IMR-90 (cell line): ENCODE measurements around the gene SECTM1. TPM values are rescaled to one million over a fixed set of nuclear protein-coding genes. Genes with fewer than 3 reads are reported as not detected.

ENCODE experiments used
- ATAC-seq: fragments of 200-7000 bp; cut with Tn5 transposase; 2 replicates; pipeline ENCODE4 v1.9.1; 2020; ENCODE audit warnings: low read depth, mild to moderate bottlenecking, moderate library complexity
- BruUV-seq: library from RNA; stranded (reverse); fragments of 400-500 nt; replicated peaks from 2 replicates; lab custom pipeline; 2021; lab: Mats Ljungman, UMichigan
- CTCF ChIA-PET: fragments of 300-600 bp; formaldehyde crosslinking; extraction: SDS; loops from one replicate; lab custom pipeline; 2021; ENCODE audit warnings: antibody characterized with exemption; lab: Yijun Ruan, JAX
- POLR2A ChIA-PET: fragments of 300-600 bp; sonication (Branson Sonifier 250); formaldehyde crosslinking; loops from one replicate; lab custom pipeline; 2022; ENCODE audit warnings: antibody characterized with exemption; ENCODE audit not compliant: unreplicated experiment; lab: Charles Lee
- DNase-seq: peaks from one replicate; pipeline ENCODE4 v3.0.0; 2013
- H2AFZ ChIP-seq: replicated peaks from 2 replicates; pipeline ENCODE3; 2013; ENCODE audit warnings: low read length, mild to moderate bottlenecking; ENCODE audit not compliant: poor library complexity
- H2AK5ac ChIP-seq: 2 replicates; pipeline ENCODE4 v1.6.1; 2013; ENCODE audit warnings: low read depth, low read length, inconsistent platforms
- H2AK9ac ChIP-seq: replicated peaks from 2 replicates; pipeline ENCODE3; 2013; ENCODE audit warnings: mild to moderate bottlenecking, low read depth, low read length, moderate library complexity; ENCODE audit not compliant: poor library complexity
- H2BK120ac ChIP-seq: 2 replicates; pipeline ENCODE4 v1.6.1; 2013; ENCODE audit warnings: low read depth, low read length, inconsistent platforms
- H2BK15ac ChIP-seq: 3 replicates; pipeline ENCODE4 v1.6.1; 2013; ENCODE audit warnings: low read depth, low read length, inconsistent platforms
- H2BK20ac ChIP-seq: 2 replicates; pipeline ENCODE4 v1.6.1; 2013; ENCODE audit warnings: low read depth, mild to moderate bottlenecking, inconsistent platforms, low read length, moderate library complexity
- H2BK5ac ChIP-seq: 2 replicates; pipeline ENCODE4 v1.6.1; 2013; ENCODE audit warnings: mild to moderate bottlenecking, low read depth, low read length, inconsistent platforms; ENCODE audit not compliant: poor library complexity, severe bottlenecking
- H3K14ac ChIP-seq: replicated peaks from 2 replicates; pipeline ENCODE4 v1.6.1; 2013; ENCODE audit warnings: low read depth, low read length, inconsistent platforms
- H3K18ac ChIP-seq: 2 replicates; pipeline ENCODE4 v1.6.1; 2013; ENCODE audit warnings: low read depth, low read length, control low read depth
- H3K23ac ChIP-seq: 2 replicates; pipeline ENCODE4 v1.6.1; 2013; ENCODE audit warnings: low read depth, low read length, inconsistent platforms
- H3K27ac ChIP-seq: 2 replicates; pipeline ENCODE4 v1.5.1; 2013; ENCODE audit warnings: mild to moderate bottlenecking, control low read depth, low read length; ENCODE audit not compliant: insufficient read depth
- H3K27me3 ChIP-seq: 2 replicates; pipeline ENCODE4 v1.6.1; 2013; ENCODE audit warnings: low read length; ENCODE audit not compliant: control insufficient read depth, insufficient read depth
- H3K36me3 ChIP-seq: 2 replicates; pipeline ENCODE4 v1.6.1; 2013; ENCODE audit warnings: low read length, mixed read lengths; ENCODE audit not compliant: control insufficient read depth, insufficient read depth
- H3K4ac ChIP-seq: 2 replicates; pipeline ENCODE4 v1.6.1; 2013; ENCODE audit warnings: low read depth, low read length, inconsistent platforms
- H3K4me1 ChIP-seq: 2 replicates; pipeline ENCODE4 v1.6.1; 2013; ENCODE audit warnings: low read length, mixed read lengths; ENCODE audit not compliant: control insufficient read depth, insufficient read depth
- H3K4me2 ChIP-seq: 2 replicates; pipeline ENCODE4 v1.6.1; 2013; ENCODE audit warnings: low read depth, mild to moderate bottlenecking, control low read depth, low read length, moderate library complexity
- H3K4me3 ChIP-seq: 2 replicates; pipeline ENCODE4 v1.5.1; 2013; ENCODE audit warnings: low read depth, mild to moderate bottlenecking, control low read depth, low read length, moderate library complexity; ENCODE audit not compliant: insufficient read depth
- H3K56ac ChIP-seq: 2 replicates; pipeline ENCODE4 v1.6.1; 2013; ENCODE audit warnings: low read length, inconsistent platforms; ENCODE audit not compliant: insufficient read depth; ENCODE audit errors: extremely low read depth
- H3K79me1 ChIP-seq, 2 experiments: 2 replicates each; pipeline ENCODE4 v1.6.1; 2013; ENCODE audit warnings: low read length in 2 of 2, inconsistent platforms in 1 of 2, low read depth in 1 of 2
- H3K9ac ChIP-seq: 2 replicates; pipeline ENCODE4 v1.6.1; 2013; ENCODE audit warnings: low read depth, low read length, control low read depth
- H3K9me1 ChIP-seq: 2 replicates; pipeline ENCODE4 v1.6.1; 2013; ENCODE audit warnings: low read length, inconsistent platforms; ENCODE audit not compliant: insufficient read depth
- H3K9me3 ChIP-seq: 2 replicates; pipeline ENCODE4 v1.6.1; 2013; ENCODE audit warnings: low read length; ENCODE audit not compliant: control insufficient read depth, insufficient read depth
- H4K20me1 ChIP-seq: 2 replicates; pipeline ENCODE4 v1.6.1; 2013; ENCODE audit warnings: low read length, inconsistent platforms; ENCODE audit not compliant: insufficient read depth
- H4K5ac ChIP-seq: 2 replicates; pipeline ENCODE4 v1.6.1; 2013; ENCODE audit warnings: mild to moderate bottlenecking, low read depth, low read length, control low read depth
- H4K8ac ChIP-seq, 2 experiments: 2 replicates each; pipeline ENCODE4 v1.6.1; 2013; ENCODE audit warnings: low read depth in 2 of 2, low read length in 2 of 2, control low read depth in 1 of 2, inconsistent platforms in 1 of 2
- H4K91ac ChIP-seq: 2 replicates; pipeline ENCODE4 v1.6.1; 2013; ENCODE audit warnings: low read depth, low read length, inconsistent platforms; ENCODE audit not compliant: insufficient read depth
- BHLHE40 ChIP-seq: fragments of 150-350 bp; IDR thresholded peaks from 2 replicates; pipeline ENCODE4 v1.6.1; 2016; ENCODE audit warnings: mild to moderate bottlenecking, low read depth, low read length
- CEBPB ChIP-seq: IDR thresholded peaks from 2 replicates; pipeline ENCODE4 v1.6.1; 2012; ENCODE audit warnings: low read depth, low read length, improper control_type of control experiment
- CHD1 ChIP-seq: IDR thresholded peaks from 2 replicates; pipeline ENCODE4 v1.6.1; 2012; ENCODE audit warnings: low read depth, low read length, improper control_type of control experiment
- FOS ChIP-seq: fragments of 150-350 bp; IDR thresholded peaks from 2 replicates; pipeline ENCODE4 v1.6.1; 2016; ENCODE audit warnings: low read depth, low read length
- MAFK ChIP-seq: IDR thresholded peaks from 2 replicates; pipeline ENCODE4 v1.6.1; 2012; ENCODE audit warnings: low read depth, low read length, improper control_type of control experiment
- MAZ ChIP-seq: IDR thresholded peaks from 2 replicates; pipeline ENCODE4 v1.6.1; 2012; ENCODE audit warnings: low read depth, mild to moderate bottlenecking, low read length, improper control_type of control experiment, moderate library complexity, borderline replicate concordance
- MXI1 ChIP-seq: IDR thresholded peaks from 2 replicates; pipeline ENCODE4 v1.6.1; 2012; ENCODE audit warnings: low read depth, mild to moderate bottlenecking, low read length, moderate library complexity, borderline replicate concordance
- NFE2L2 ChIP-seq: fragments of 150-350 bp; IDR thresholded peaks from 2 replicates; pipeline ENCODE4 v1.6.1; 2016; ENCODE audit warnings: low read depth, mild to moderate bottlenecking, low read length
- POLR2A ChIP-seq: IDR thresholded peaks from 2 replicates; pipeline ENCODE4 v1.6.1; 2012; ENCODE audit warnings: mild to moderate bottlenecking, low read depth, low read length
- RAD21 ChIP-seq: IDR thresholded peaks from 2 replicates; pipeline ENCODE4 v1.6.1; 2012; ENCODE audit warnings: low read length, improper control_type of control experiment
- RCOR1 ChIP-seq: IDR thresholded peaks from 2 replicates; pipeline ENCODE4 v1.6.1; 2012; ENCODE audit warnings: mild to moderate bottlenecking, low read length, improper control_type of control experiment; ENCODE audit not compliant: insufficient replicate concordance
- RFX5 ChIP-seq: IDR thresholded peaks from 2 replicates; pipeline ENCODE4 v1.8.0; 2012; ENCODE audit warnings: low read depth, mild to moderate bottlenecking, low read length, moderate library complexity
- SMC3 ChIP-seq: fragments of 150-350 bp; IDR thresholded peaks from 2 replicates; pipeline ENCODE4 v1.6.1; 2016; ENCODE audit warnings: low read depth, mild to moderate bottlenecking, antibody characterized with exemption, low read length, moderate library complexity
- WGBS, 2 experiments: methylation state at CpG; one replicate each; pipeline versions ENCODE4 v1.1.5 to v1.1.7; 2013; ENCODE audit warnings: missing lambda C conversion rate in 2 of 2; ENCODE audit not compliant: insufficient read length in 1 of 2; ENCODE audit errors: extremely low coverage in 2 of 2; 5-methylcytosine and 5-hydroxymethylcytosine counted together
- dilution Hi-C: fragments of 300-500 bp; cut with HindIII; formaldehyde crosslinking; loops from one replicate; pipeline ENCODE4 v1.14.3; 2018; ENCODE audit warnings: low sequenced_read_pairs; ENCODE audit not compliant: unreplicated experiment
- in situ Hi-C: fragments of 300-500 bp; cut with MboI; formaldehyde crosslinking; loops from 3 replicates; pipeline ENCODE4 v1.14.3; 2019; ENCODE audit warnings: low sequenced_read_pairs, inconsistent platforms, mixed read lengths
- intact Hi-C: fragments of 100-400 bp; cut with micrococcal nuclease; formaldehyde crosslinking; loops from 2 replicates; pipeline ENCODE4 v1.10.0; 2022
- polyA plus RNA-seq, 3 experiments: library from polyadenylated mRNA; depleted of rRNA; stranded (reverse); fragments of >200 nt; gene quantifications; 2 replicates each; pipeline ENCODE4 v1.2.3, GENCODE V29; 2012; ENCODE audit warnings: low replicate concordance in 1 of 3
- total RNA-seq: library from RNA; depleted of rRNA; stranded (reverse); fragments of >200 nt; gene quantifications from 2 replicates; pipeline ENCODE4 v1.2.3, GENCODE V29; 2012
- TF ChIP-seq, protein P1 (sequence below): fragments of 150-350 bp; IDR thresholded peaks from 2 replicates; pipeline ENCODE4 v1.6.1; 2016; ENCODE audit warnings: low read depth, mild to moderate bottlenecking, low read length, moderate library complexity, borderline replicate concordance
- TF ChIP-seq, protein P2 (sequence below): fragments of 150-350 bp; IDR thresholded peaks from 2 replicates; pipeline ENCODE4 v1.6.1; 2017; ENCODE audit warnings: mild to moderate bottlenecking, antibody characterized with exemption, low read length, low read depth
- TF ChIP-seq, protein P3 (sequence below): conservative IDR thresholded peaks from 2 replicates; pipeline ENCODE4 v1.5.1; 2012; ENCODE audit warnings: mild to moderate bottlenecking, low read depth, low read length, improper control_type of control experiment

Gene SECTM1
- total and polyA plus RNA-seq, 2 of the 4 experiments (the other 2 are of a cell fraction): 2.3 to 4.4 TPM

DNA sequence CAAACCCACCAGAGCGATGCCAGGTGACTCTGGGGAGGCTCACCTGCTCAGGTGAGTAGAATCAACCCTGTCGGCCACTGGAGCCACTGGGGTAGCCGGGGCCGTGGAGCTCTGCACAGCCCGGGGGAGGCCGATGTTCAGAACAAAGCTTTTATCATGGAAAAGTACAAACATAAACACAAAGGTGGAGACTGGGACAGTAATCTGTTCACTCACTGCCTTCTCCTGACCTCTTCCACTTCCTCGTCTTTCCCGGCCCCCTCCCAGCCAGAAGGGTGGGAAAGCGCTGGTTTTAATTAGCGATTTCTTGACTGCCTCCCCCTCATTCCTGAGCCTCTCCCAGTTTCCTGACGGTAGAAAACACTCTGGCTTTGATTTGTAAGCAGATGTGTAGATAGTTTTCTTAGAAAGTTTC is 15.7 kb upstream of the SECTM1 start:
- no peak overlapping the region for H2AFZ ChIP-seq
- POLR2A ChIA-PET: no interaction called here
- H4K5ac ChIP-seq: no peak overlapping the region
- H3K9ac ChIP-seq: no peak overlapping the region
- H3K79me1 ChIP-seq: no peaks in the 10 kb centered on the region
- H3K27me3 ChIP-seq: peaks cover 19% of the 10 kb centered on the region
- H4K8ac ChIP-seq: no peak overlapping the region
- BruUV-seq: no TSS peak
- DNase-seq: no peak
- no peak overlapping the region for H3K14ac ChIP-seq
- H4K20me1 ChIP-seq: peaks cover 7% of the 10 kb centered on the region; the same call in 1 of the 2 replicates
- H3K4me1 ChIP-seq: no peaks in the 10 kb centered on the region; the same call in 1 of the 2 replicates
- in situ Hi-C loops (no loop called here), intact Hi-C loops (no loop called here), dilution Hi-C loops (no loop called here)
- no peaks in the 10 kb centered on the region for H3K36me3 ChIP-seq
- no peak overlapping the region for H2AK9ac ChIP-seq
- no peak overlapping the region for H2BK120ac ChIP-seq
- ATAC-seq: no peak
- no peak overlapping the region; the same call in 1 of the 2 replicates for H3K4me2 ChIP-seq
- no peak overlapping the region for H3K18ac ChIP-seq
- no peak overlapping the region for H3K23ac ChIP-seq
- no peak for TF ChIP-seq CHD1
- TF ChIP-seq MAFK: no peak
- no peak for TF ChIP-seq MXI1
- no peak for TF ChIP-seq CEBPB
- TF ChIP-seq BHLHE40: no peak
- TF ChIP-seq POLR2A: no peak
- TF ChIP-seq, protein P1, sequence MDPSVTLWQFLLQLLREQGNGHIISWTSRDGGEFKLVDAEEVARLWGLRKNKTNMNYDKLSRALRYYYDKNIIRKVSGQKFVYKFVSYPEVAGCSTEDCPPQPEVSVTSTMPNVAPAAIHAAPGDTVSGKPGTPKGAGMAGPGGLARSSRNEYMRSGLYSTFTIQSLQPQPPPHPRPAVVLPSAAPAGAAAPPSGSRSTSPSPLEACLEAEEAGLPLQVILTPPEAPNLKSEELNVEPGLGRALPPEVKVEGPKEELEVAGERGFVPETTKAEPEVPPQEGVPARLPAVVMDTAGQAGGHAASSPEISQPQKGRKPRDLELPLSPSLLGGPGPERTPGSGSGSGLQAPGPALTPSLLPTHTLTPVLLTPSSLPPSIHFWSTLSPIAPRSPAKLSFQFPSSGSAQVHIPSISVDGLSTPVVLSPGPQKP: no peak
- TF ChIP-seq RFX5: no peak
- TF ChIP-seq, protein P2, sequence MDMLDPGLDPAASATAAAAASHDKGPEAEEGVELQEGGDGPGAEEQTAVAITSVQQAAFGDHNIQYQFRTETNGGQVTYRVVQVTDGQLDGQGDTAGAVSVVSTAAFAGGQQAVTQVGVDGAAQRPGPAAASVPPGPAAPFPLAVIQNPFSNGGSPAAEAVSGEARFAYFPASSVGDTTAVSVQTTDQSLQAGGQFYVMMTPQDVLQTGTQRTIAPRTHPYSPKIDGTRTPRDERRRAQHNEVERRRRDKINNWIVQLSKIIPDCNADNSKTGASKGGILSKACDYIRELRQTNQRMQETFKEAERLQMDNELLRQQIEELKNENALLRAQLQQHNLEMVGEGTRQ: no peak
- TF ChIP-seq, protein P3, sequence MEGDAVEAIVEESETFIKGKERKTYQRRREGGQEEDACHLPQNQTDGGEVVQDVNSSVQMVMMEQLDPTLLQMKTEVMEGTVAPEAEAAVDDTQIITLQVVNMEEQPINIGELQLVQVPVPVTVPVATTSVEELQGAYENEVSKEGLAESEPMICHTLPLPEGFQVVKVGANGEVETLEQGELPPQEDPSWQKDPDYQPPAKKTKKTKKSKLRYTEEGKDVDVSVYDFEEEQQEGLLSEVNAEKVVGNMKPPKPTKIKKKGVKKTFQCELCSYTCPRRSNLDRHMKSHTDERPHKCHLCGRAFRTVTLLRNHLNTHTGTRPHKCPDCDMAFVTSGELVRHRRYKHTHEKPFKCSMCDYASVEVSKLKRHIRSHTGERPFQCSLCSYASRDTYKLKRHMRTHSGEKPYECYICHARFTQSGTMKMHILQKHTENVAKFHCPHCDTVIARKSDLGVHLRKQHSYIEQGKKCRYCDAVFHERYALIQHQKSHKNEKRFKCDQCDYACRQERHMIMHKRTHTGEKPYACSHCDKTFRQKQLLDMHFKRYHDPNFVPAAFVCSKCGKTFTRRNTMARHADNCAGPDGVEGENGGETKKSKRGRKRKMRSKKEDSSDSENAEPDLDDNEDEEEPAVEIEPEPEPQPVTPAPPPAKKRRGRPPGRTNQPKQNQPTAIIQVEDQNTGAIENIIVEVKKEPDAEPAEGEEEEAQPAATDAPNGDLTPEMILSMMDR: no peak
- TF ChIP-seq FOS: no peak
- TF ChIP-seq NFE2L2: no peak
- no peak for TF ChIP-seq RCOR1
- no peak for TF ChIP-seq RAD21
- no peak for TF ChIP-seq SMC3
- no peak for TF ChIP-seq MAZ
- no peak overlapping the region for H2AK5ac ChIP-seq
- no peaks in the 10 kb centered on the region for H3K9me1 ChIP-seq
- H4K91ac ChIP-seq: no peak overlapping the region
- no peak overlapping the region for H3K27ac ChIP-seq
- WGBS, 2 experiments: no CpG with 5 or more reads among the region's 11 CpGs
- H3K4ac ChIP-seq: no peak overlapping the region
- no peak overlapping the region for H2BK20ac ChIP-seq
- no peak overlapping the region for H2BK15ac ChIP-seq
- no peak overlapping the region for H3K56ac ChIP-seq
- CTCF ChIA-PET: no interaction called here
- H2BK5ac ChIP-seq: no peak overlapping the region
- no peaks in the 10 kb centered on the region for H3K9me3 ChIP-seq
- no peak overlapping the region for H3K4me3 ChIP-seq
